ENCODE measurements around the gene STPG2.

GRCh38 chr4:97759785-97760184 lies 383.5 kb downstream of the STPG2 start:
- no peak for TF ChIP-seq RAD21 (IDR thresholded peaks at IDR 0.05; ENCODE audit: insufficient read depth, low read depth, low read length)
- no peak for TF ChIP-seq TCF7 (IDR thresholded peaks at IDR 0.05; ENCODE audit: borderline replicate concordance)
- TF ChIP-seq TAF1 (IDR thresholded peaks at IDR 0.05; ENCODE audit: borderline replicate concordance, low read depth, low read length): no peak
- TF ChIP-seq GABPA (IDR thresholded peaks at IDR 0.05; ENCODE audit: low read depth): no peak
- no peak for TF ChIP-seq EZH2 (IDR thresholded peaks at IDR 0.05; ENCODE audit: borderline replicate concordance, control insufficient read depth, low read depth, low read length)
- no peak for TF ChIP-seq CTCF (IDR thresholded peaks at IDR 0.05 in 2 of 3, conservative IDR thresholded peaks at IDR 0.05 in 1 of 3; ENCODE audit: control insufficient read depth in 2 of 3, extremely low read depth in 1 of 3, insufficient read depth in 1 of 3, low read depth in 3 of 3, low read length in 3 of 3)
